KBM-7 (cell line): ENCODE results near the gene WNT3A.
A peak's percentile ranks its signal among the peaks of the same experiment; 100 is the strongest.

ENCODE experiments used
- DNase-seq: peaks from one replicate; pipeline ENCODE4 v3.0.0-alpha.2; 2015
- in situ Hi-C: fragments of 300-500 bp; cut with MboI; formaldehyde crosslinking; loops from 2 replicates; pipeline ENCODE4 v1.14.3; 2020; ENCODE audit warnings: low sequenced_read_pairs, low pct_unique_long_range_greater_than_20kb, mixed read lengths

WNT3A gene

GRCh38 chr1:228063251-228064191, 56.7 kb downstream of the WNT3A start:
- in situ Hi-C loops: no loop called here
- DNase-seq: no peak

DNA sequence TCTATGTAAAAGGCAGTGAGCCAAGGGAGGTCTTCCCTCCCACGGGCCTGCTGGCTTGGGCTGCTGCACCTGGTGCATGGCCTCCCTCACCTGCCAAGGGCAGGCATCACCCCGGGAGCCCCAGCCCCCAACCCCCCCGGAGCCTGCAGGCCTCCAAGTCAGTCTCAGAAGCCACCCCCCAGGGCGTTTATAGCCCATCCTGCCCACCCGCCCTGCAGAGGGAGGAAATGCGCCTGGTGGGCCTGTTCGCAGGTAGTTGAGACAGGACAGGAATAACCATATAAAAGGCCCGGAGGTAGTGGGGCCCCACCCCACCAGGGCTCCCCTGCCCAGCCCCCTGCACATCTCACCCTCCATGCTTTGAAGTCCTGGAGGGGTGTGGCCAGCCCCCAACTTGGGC, 57.5 kb downstream of the WNT3A start:
- in situ Hi-C loops: no loop called here

GRCh38 chr1:228064741-228065542, 58.1 kb downstream of the WNT3A start:
- in situ Hi-C loops: no loop called here

More for the DNA sequence above, 57.5 kb downstream of the WNT3A start:
- DNase-seq: no peak

DNA sequence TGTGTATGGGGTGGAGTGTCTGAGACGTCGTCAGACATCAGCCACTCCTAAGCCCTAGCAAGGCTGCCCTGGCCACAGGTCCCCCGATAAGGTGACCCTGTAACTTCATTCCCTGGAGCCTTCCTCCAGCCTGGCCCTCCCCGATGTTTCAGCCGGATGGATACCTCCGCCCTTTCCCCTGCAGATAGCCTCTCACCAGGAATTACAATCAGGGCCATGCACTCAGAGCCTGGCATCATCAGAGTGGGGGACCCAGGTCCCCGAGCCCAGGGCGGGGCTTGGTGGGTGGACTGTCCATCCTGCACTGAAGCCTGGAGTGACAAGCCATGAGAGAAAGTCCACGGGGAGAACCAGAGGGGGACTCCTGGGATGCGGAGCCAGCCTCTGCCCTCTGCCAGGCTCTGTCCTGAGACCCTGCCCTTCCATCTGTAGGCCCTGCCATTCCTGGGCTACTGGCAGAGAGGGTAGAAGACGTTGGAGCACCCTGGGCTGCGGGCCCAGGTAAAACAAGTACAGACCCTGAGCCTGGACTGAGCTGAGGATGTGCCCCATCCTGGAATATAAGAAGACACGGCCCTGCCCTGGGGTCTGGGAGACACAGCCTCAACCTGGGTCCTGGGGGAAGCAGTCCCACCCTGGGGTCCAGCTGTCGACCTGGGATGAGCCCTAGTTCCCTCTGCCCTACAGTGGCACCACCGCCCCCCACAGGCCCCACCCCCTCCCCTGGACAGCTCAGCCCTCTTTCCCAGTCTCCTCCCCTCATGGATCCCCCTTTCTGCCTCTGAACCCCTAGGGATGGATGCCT, 58.9 kb downstream of the WNT3A start:
- no peak for DNase-seq
- in situ Hi-C loops: no loop called here

More at GRCh38 chr1:228064741-228065542, 58.1 kb downstream of the WNT3A start:
- DNase-seq: no peak

GRCh38 chr1:228066416-228066815, 59.6 kb downstream of the WNT3A start:
- DNase-seq: no peak
- in situ Hi-C loops: no loop called here

- no peak for DNase-seq
- in situ Hi-C loops: no loop called here
These were observed 60.3 kb downstream of the WNT3A start for GRCh38 chr1:228066891-228067654.

DNA sequence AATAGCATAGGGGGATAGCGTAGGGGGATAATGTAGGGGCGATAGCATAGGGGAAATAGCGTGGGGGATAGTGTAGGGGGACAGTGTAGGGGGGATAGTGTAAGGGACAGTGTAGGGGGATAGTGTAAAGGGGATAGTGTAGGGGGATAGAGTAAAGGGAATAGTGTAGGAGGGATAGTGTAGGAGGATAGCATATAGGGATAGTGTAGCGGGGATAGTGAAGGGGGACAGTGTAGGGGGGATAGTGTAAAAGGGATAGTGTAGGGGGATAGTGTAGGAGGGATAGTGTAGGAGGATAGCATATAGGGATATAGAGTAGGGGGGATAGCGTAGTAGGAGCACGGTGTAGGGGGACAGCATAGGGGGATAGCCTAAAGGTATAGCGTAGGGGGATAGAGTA, 61.6 kb downstream of the WNT3A start:
- in situ Hi-C loops: no loop called here
- DNase-seq: no peak

DNA sequence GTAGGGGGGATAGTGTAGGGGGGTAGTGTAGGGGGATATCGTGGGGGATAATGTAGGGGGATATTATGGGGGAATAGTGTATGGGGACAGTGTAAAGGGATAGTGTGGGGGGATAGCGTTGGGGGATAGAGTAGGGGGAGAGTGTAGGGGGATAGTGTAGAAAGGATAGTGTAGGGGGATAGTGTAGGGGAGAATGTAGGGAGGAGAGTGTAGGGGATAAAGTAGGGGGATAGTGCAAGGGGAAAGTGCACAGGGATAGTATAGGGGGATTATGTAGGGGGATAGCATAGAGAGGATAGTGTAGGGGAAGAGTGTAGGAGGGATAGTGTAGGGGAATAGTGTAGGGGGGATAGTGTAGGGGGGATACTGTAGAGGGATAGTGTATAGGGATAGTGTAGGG, 63.4 kb downstream of the WNT3A start:
- in situ Hi-C loops: loop anchor here (10.0 kb wide), 1 partner anchor 55 kb away; no protein-coding TSS in a partner anchor
- no peak for DNase-seq

GRCh38 chr1:228070851-228071250, 64.1 kb downstream of the WNT3A start:
- DNase-seq: no peak
- in situ Hi-C loops: loop anchor here (10.0 kb wide), 1 partner anchor 56 kb away; no protein-coding TSS in a partner anchor

DNA sequence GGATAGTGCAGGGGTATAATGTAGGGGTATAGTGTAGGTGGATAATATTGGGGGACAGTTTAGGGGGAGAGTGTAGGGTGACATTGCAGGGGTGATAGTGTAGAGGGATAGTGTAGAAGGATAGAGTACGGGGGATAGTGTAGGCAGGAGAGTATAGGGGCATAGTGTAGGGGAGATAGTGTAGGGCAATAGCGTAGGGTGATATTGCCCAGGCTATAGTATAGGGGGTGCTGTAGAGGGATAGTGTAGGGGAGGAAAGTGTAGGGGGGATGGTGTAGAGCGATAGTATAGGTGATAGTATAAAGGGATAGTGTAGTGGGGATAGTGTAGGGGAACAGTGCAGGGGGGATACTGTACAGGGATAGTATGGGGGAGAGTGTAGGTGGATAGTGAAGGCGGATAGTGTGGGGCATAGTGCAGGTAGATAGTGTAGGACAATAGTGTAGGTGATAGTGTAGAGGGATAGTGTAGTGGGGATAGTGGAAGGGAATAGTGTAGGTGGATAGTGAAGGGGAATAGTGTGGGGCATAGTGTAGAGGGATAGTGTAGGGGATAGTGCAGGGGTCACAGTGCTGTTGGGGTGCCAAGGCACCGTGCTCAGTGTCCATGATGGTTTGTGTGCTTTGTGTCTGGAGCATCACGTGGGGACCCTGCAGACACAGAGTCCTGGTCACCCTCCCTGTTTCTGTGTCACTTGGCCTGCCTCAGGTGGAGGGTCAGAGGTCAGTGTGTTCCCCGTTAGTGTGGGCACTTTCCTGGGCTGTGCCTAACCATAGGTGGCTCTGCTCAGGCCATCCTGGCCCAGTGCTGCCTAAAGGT, 65.2 kb downstream of the WNT3A start:
- no peak for DNase-seq
- in situ Hi-C loops: loop anchor here (10.0 kb wide), 1 partner anchor 57 kb away; no protein-coding TSS in a partner anchor

GRCh38 chr1:228072658-228073043, 65.9 kb downstream of the WNT3A start:
- no peak for DNase-seq
- in situ Hi-C loops: loop anchor here (10.0 kb wide), 1 partner anchor 58 kb away; no protein-coding TSS in a partner anchor

DNA sequence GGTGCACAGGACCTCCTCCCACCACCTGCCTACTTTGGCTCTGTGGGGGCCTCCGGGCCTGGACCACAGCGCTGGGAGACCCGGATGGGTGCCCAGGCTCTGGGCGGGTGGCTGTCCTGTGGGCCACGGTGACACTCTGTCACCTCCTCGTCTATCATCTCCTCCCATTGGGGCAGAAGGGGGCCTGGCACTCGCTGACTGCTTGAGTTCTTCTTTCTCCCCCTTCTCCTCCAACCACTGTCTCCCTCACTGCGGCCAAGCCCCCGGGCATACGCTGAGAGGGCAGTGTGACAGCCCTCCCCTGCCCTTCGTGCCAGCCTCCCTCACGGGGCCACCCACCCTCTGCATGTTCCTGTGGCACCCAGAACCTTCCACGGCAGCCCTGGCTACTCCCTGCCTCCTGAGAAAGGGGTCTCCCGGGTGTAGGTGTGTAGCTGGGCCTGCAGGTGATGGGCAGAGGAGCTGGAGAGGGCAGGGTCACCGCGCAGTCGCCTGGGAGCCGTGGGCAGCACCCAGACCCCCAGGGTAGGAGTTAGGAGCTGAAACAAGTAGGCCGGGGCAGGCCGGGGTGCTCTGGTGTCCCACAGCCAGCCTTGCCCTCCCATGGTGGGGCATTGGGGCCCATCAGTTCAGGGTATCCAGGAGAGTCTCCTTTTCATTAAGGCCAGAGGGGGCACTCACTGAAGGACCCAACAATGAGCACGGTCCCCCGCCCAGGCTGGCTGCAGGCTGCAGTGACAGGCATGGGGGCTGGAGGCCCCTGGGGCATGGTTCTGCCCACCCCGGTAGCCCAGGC, 66.5 kb downstream of the WNT3A start:
- no peak for DNase-seq
- in situ Hi-C loops: loop anchor here (10.0 kb wide), 1 partner anchor 58 kb away; no protein-coding TSS in a partner anchor

DNA sequence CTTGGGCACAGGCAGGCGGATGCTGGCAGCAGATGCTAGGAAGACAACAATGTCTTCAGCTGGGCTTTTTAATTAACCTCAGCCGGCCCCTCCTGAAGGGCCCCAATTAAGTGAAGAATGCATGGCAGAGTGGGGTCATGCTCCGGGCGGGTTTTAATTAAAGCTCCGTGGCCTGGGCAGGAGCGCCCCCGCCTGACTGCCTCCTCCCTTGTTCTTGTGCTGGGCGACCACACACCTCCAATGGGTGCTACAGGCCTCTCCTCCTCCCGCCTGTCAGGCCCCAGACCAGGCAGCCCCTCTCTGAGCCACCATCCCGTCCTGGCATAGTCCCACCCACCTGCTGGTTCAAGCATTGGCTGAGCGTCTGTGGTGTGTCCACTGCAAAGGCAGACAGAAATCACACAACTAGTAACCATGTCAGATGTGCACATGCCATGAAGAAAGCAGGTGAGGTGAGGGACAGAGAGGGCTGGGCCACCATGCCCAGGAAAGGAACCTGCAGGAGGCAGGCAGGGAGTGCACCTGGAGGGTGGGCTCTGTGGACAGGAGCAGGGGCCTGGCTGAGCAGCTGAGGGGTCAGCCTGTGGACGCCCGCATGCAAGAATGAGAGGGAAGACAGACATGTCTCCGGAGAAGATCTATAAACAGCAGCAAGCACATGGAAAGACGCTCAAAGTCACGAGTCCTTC, 67.2 kb downstream of the WNT3A start:
- in situ Hi-C loops: loop anchor here (10.0 kb wide), 1 partner anchor 59 kb away; no protein-coding TSS in a partner anchor
- DNase-seq: peak; percentile 53

DNA sequence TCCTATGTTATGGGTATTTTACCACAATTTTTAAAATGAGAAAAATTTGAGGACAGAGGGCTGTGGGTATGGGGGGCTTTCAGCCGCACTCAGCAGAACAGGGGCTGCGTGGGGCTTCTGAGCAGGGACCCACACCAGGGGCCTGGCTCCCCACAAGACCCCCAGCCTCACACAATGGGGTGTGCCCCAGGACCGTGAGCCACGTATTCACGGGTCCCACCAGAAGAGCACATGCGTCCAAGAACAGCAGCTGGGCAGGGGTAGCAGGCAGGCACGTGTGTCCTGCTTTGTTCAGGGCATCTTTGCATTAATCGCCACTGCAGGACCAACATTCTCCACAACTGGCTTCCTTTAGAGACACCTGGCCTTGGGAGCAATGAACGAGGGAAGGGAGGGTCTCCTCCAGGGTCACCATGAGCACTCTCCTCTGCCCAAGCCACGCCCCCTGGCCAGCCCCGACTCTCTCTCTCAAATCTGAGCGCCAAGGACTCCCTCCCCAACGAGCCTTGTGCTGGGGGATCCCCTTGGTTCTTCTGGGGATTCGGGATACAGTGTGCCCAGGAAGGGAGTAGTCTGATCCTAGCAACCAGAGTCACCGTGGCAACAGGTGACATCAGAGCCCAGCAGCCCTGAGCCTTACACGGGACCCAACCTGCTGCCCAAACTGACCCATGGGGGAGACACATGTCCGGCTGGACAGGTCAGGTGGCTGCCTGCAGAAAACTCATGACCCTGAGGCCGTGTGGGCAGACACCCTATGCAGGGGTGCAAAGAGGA, 68.3 kb downstream of the WNT3A start:
- DNase-seq: no peak
- in situ Hi-C loops: loop anchor here (10.0 kb wide), 1 partner anchor 60 kb away; no protein-coding TSS in a partner anchor

GRCh38 chr1:228075801-228076271, 69.0 kb downstream of the WNT3A start:
- no peak for DNase-seq
- in situ Hi-C loops: loop anchor here (10.0 kb wide), 1 partner anchor 61 kb away; no protein-coding TSS in a partner anchor
